Cortex of kidney (tissue), 1 donor: ENCODE data around the gene PCDHB10.
"Not testable (repeated sequence)": the region's sequence is repeated elsewhere in the genome, so short reads cannot be mapped to it uniquely, and the experiment has no call there.

ENCODE experiments used
- DNase-seq: peaks from one replicate; lab custom pipeline; 2025; lab: John Stamatoyannopoulos, UW

Gene PCDHB10

GRCh38 chr5:141188682-141189081, 3.5 kb upstream of the PCDHB10 start:
- DNase-seq, result not testable (repeated sequence)

- not testable (repeated sequence) for DNase-seq
Observed at GRCh38 chr5:141189131-141189530, 3.0 kb upstream of the PCDHB10 start.

- DNase-seq, result not testable (repeated sequence)
Observed at GRCh38 chr5:141194332-141194731, 2.2 kb downstream of the PCDHB10 start.

- DNase-seq, result no peak
Observed at GRCh38 chr5:141196363-141196762, 4.2 kb downstream of the PCDHB10 start.

- DNase-seq, result no peak
Observed at GRCh38 chr5:141199359-141200235, 7.4 kb downstream of the PCDHB10 start, which contains the start of gene PCDHB11. Gene PCDHB11 (plus strand): TSS chr5:141199627. CDS start chr5:141199775, 148 bp downstream.

- not testable (repeated sequence) for DNase-seq
Observed at GRCh38 chr5:141201126-141201525, 9.0 kb downstream of the PCDHB10 start.

- not testable (repeated sequence) for DNase-seq
Observed at GRCh38 chr5:141201646-141202045, 9.5 kb downstream of the PCDHB10 start.

GRCh38 chr5:141208478-141208877, 16.3 kb downstream of the PCDHB10 start, which contains the start of gene PCDHB12:
Gene PCDHB12 (plus strand): TSS chr5:141208719. CDS start chr5:141208908, 189 bp downstream.
- DNase-seq, result no peak

- not testable (repeated sequence) for DNase-seq
Observed at GRCh38 chr5:141210281-141210680, 18.1 kb downstream of the PCDHB10 start.

- DNase-seq, result not testable (repeated sequence)
Observed at GRCh38 chr5:141210849-141211248, 18.7 kb downstream of the PCDHB10 start.

GRCh38 chr5:141213656-141214339, 21.6 kb downstream of the PCDHB10 start, which contains the start of gene PCDHB13:
Gene PCDHB13 (plus strand): TSS chr5:141213919. CDS start chr5:141214124, 205 bp downstream.
- DNase-seq, result not testable (repeated sequence)

- DNase-seq, result not testable (repeated sequence)
Observed at GRCh38 chr5:141214583-141214982, 22.4 kb downstream of the PCDHB10 start.

GRCh38 chr5:141215504-141215903, 23.4 kb downstream of the PCDHB10 start:
- not testable (repeated sequence) for DNase-seq

GRCh38 chr5:141216035-141216434, 23.9 kb downstream of the PCDHB10 start:
- not testable (repeated sequence) for DNase-seq

GRCh38 chr5:141223112-141223783, 31.1 kb downstream of the PCDHB10 start, which contains the start of gene PCDHB14:
Gene PCDHB14 (plus strand): TSS chr5:141223343. CDS start chr5:141223506, 163 bp downstream.
- no peak for DNase-seq

GRCh38 chr5:141224844-141225243, 32.7 kb downstream of the PCDHB10 start:
- DNase-seq, result not testable (repeated sequence)

- DNase-seq, result not testable (repeated sequence)
Observed at GRCh38 chr5:141225421-141225820, 33.3 kb downstream of the PCDHB10 start.

- DNase-seq, result no peak
Observed at GRCh38 chr5:141234109-141234667, 42.0 kb downstream of the PCDHB10 start.

GRCh38 chr5:141235922-141236321, 43.8 kb downstream of the PCDHB10 start:
- not testable (repeated sequence) for DNase-seq

- DNase-seq, result no peak
Observed at GRCh38 chr5:141236516-141237313, 44.6 kb downstream of the PCDHB10 start.

- DNase-seq, result no peak
Observed at GRCh38 chr5:141241496-141241895, 49.3 kb downstream of the PCDHB10 start.
